ENCODE data around the gene SCG3. TPM values are rescaled to one million over a fixed set of nuclear protein-coding genes. Genes with fewer than 3 reads are reported as not detected.

The SCG3 gene
- total RNA-seq, 4 donors from 2014 or later = not detected

GRCh38 chr15:51702710-51703109, 21.4 kb downstream of the SCG3 start:
- no peaks in the 10 kb centered on the region for H3K36me3 ChIP-seq
- in situ Hi-C loops (cut with MboI; ENCODE audit: low sequenced_read_pairs in 4 of 4) (no loop called here), intact Hi-C loops (cut with DNase I; ENCODE audit: low total_unique reads) (no loop called here)
- ATAC-seq = no peak
- no peaks in the 10 kb centered on the region for H3K27me3 ChIP-seq
- no peak for DNase-seq
- H3K9me3 ChIP-seq = no peaks in the 10 kb centered on the region
- H3K4me3 ChIP-seq = no peak overlapping the region
- no peak overlapping the region for H3K27ac ChIP-seq
- TF ChIP-seq POLR2A (IDR thresholded peaks at IDR 0.05) = no peak
- TF ChIP-seq CTCF (IDR thresholded peaks at IDR 0.05 in 4 of 5, conservative IDR thresholded peaks at IDR 0.05 in 1 of 5) = no peak
- no peaks in the 10 kb centered on the region for H3K4me1 ChIP-seq

DNA sequence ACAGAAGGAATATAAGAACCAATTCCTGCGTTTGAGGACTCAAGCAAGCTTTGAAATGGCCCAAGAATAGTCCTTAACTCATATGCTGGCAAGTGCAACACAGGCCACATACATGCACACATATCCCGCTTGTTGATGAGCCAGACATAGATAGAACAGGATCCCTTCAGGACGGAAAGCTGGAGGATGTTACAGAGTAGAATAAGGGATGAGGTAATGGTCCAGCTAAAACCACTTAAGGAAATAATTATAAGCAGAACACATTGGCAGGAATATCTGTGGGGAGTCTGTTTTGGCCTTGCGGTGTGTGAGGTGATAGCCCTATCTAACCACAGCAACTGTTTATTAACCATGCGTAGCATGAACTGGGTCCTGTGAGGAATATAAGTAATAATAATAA, 25.0 kb downstream of the SCG3 start:
- TF ChIP-seq CTCF (IDR thresholded peaks at IDR 0.05 in 4 of 5, conservative IDR thresholded peaks at IDR 0.05 in 1 of 5) = no peak
- TF ChIP-seq POLR2A (IDR thresholded peaks at IDR 0.05) = no peak
- H3K36me3 ChIP-seq = no peaks in the 10 kb centered on the region
- in situ Hi-C loops (cut with MboI; ENCODE audit: low sequenced_read_pairs in 4 of 4) = no loop called here
- H3K4me1 ChIP-seq = no peaks in the 10 kb centered on the region
- H3K27ac ChIP-seq = no peak overlapping the region
- H3K4me3 ChIP-seq = no peak overlapping the region
- intact Hi-C loops (cut with DNase I; ENCODE audit: low total_unique reads) = no loop called here
- H3K27me3 ChIP-seq = no peaks in the 10 kb centered on the region
- no peaks in the 10 kb centered on the region for H3K9me3 ChIP-seq
- no peak for DNase-seq
- ATAC-seq = no peak

- intact Hi-C loops (cut with DNase I; ENCODE audit: low total_unique reads) (no loop called here), in situ Hi-C loops (cut with MboI; ENCODE audit: low sequenced_read_pairs in 4 of 4) (no loop called here)
- Histone ChIP-seq H3K4me3 (no peak overlapping the region), H3K27ac (peak overlapping the region in 1 of 4 donors; percentile 44), H3K36me3 (no peaks in the 10 kb centered on the region), H3K27me3 (no peaks in the 10 kb centered on the region), H3K4me1 (no peaks in the 10 kb centered on the region), H3K9me3 (no peaks in the 10 kb centered on the region)
- DNase-seq (no peak), ATAC-seq (no peak)
- no peak for TF ChIP-seq CTCF (IDR thresholded peaks at IDR 0.05 in 4 of 5, conservative IDR thresholded peaks at IDR 0.05 in 1 of 5)
- no peak for TF ChIP-seq POLR2A (IDR thresholded peaks at IDR 0.05)
Measured at GRCh38 chr15:51706926-51707608, 25.8 kb downstream of the SCG3 start.

DNA sequence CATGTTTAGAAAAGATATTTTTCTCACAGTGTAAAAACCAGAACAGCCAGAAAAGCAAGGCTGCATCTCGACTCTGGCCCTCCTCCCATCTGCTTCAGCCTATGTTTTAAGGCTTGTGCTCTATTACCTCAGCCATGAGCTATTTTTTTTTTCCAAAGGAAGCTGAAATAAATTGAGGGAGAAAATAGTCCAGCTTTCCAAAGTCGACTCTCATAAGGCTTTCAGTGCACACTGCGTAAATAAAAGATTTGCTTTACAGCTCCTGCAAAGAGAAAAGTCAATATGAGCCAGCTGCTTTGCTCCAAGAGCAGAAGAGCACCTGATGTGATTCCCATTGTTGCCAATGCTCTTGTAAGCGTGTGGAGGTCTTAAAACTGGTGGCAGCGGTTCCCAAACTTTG, 26.7 kb downstream of the SCG3 start:
- ATAC-seq (peak in 1 of 2 donors; percentile 33), DNase-seq (no peak)
- Histone ChIP-seq H3K36me3 (no peaks in the 10 kb centered on the region), H3K27me3 (no peaks in the 10 kb centered on the region), H3K27ac (peak overlapping the region in 2 of 4 donors; percentile 14 to 50), H3K4me3 (peak overlapping the region in 1 of 4 donors; percentile 13), H3K9me3 (no peaks in the 10 kb centered on the region), H3K4me1 (no peaks in the 10 kb centered on the region)
- TF ChIP-seq CTCF (IDR thresholded peaks at IDR 0.05 in 4 of 5, conservative IDR thresholded peaks at IDR 0.05 in 1 of 5) (no peak), POLR2A (IDR thresholded peaks at IDR 0.05) (no peak)
- intact Hi-C loops (cut with DNase I; ENCODE audit: low total_unique reads) = no loop called here
- in situ Hi-C loops (cut with MboI; ENCODE audit: low sequenced_read_pairs in 4 of 4) = no loop called here

DNA sequence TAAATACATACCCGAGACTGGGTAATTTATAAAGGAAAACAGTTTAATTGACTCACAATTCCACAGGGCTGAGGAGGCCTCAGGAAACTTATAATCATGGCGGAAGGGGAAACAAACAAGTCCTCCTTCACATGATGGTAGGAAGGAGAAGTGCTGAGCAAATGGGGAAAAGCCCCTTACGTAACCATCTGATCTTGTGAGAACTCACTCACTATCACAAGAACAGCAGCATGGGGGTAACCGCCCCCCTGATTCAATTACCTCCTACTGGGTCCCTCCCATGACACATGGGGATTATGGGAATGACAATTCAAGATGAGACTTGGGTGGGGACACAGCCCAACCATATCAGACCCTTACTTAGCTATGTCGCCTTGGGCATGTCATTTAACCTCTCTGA, 27.7 kb downstream of the SCG3 start:
- in situ Hi-C loops (cut with MboI; ENCODE audit: low sequenced_read_pairs in 4 of 4) (no loop called here), intact Hi-C loops (cut with DNase I; ENCODE audit: low total_unique reads) (no loop called here)
- no peak for TF ChIP-seq CTCF (IDR thresholded peaks at IDR 0.05 in 4 of 5, conservative IDR thresholded peaks at IDR 0.05 in 1 of 5)
- no peak for TF ChIP-seq POLR2A (IDR thresholded peaks at IDR 0.05)
- Histone ChIP-seq H3K4me1 (no peaks in the 10 kb centered on the region), H3K36me3 (no peaks in the 10 kb centered on the region), H3K27me3 (no peaks in the 10 kb centered on the region), H3K27ac (peak overlapping the region in 3 of 4 donors; percentile 14 to 50 (median 41)), H3K4me3 (no peak overlapping the region), H3K9me3 (no peaks in the 10 kb centered on the region)
- DNase-seq = no peak
- no peak for ATAC-seq

Data from gastrocnemius medialis (tissue), 4 donors.